ENCODE data around the gene SBF1. TPM values are rescaled to one million over a fixed set of nuclear protein-coding genes. Genes with fewer than 3 reads are reported as not detected.

The SBF1 gene
- total RNA-seq, 1 experiment from 2014 or later: 86.1 TPM

GRCh38 chr22:50506611-50507420 is 32.0 kb upstream of the SBF1 start:
- no peak for DNase-seq (ENCODE audit: low spot score)
- in situ Hi-C loops (cut with HindIII; ENCODE audit: low sequenced_read_pairs): no loop called here

GRCh38 chr22:50505776-50506610 is 31.2 kb upstream of the SBF1 start:
- in situ Hi-C loops (cut with HindIII; ENCODE audit: low sequenced_read_pairs): no loop called here
- no peak for DNase-seq (ENCODE audit: low spot score)

GRCh38 chr22:50505276-50505775 is 30.5 kb upstream of the SBF1 start:
- in situ Hi-C loops (cut with HindIII; ENCODE audit: low sequenced_read_pairs): no loop called here
- no peak for DNase-seq (ENCODE audit: low spot score)

- in situ Hi-C loops (cut with HindIII; ENCODE audit: low sequenced_read_pairs): no loop called here
- DNase-seq (ENCODE audit: low spot score): no peak
Measured at GRCh38 chr22:50504369-50505211, 29.8 kb upstream of the SBF1 start.

GRCh38 chr22:50503475-50504145 is 28.8 kb upstream of the SBF1 start:
- in situ Hi-C loops (cut with HindIII; ENCODE audit: low sequenced_read_pairs): no loop called here
- no peak for DNase-seq (ENCODE audit: low spot score)

GRCh38 chr22:50502628-50503474 is 28.0 kb upstream of the SBF1 start:
- in situ Hi-C loops (cut with HindIII; ENCODE audit: low sequenced_read_pairs): no loop called here
- DNase-seq (ENCODE audit: low spot score): no peak

GRCh38 chr22:50502096-50502495 is 27.3 kb upstream of the SBF1 start:
- no peak for DNase-seq (ENCODE audit: low spot score)
- in situ Hi-C loops (cut with HindIII; ENCODE audit: low sequenced_read_pairs): no loop called here

GRCh38 chr22:50500452-50500851 is 25.6 kb upstream of the SBF1 start:
- in situ Hi-C loops (cut with HindIII; ENCODE audit: low sequenced_read_pairs): no loop called here
- no peak for DNase-seq (ENCODE audit: low spot score)

- in situ Hi-C loops (cut with HindIII; ENCODE audit: low sequenced_read_pairs): loop anchor here (10.0 kb wide), 1 partner anchor 76 kb away; the partner anchor contains the start of gene CPT1B
- peak; percentile 86 for DNase-seq (ENCODE audit: low spot score)
Measured at GRCh38 chr22:50498322-50498890, 23.6 kb upstream of the SBF1 start.

- DNase-seq (ENCODE audit: low spot score): no peak
- in situ Hi-C loops (cut with HindIII; ENCODE audit: low sequenced_read_pairs): loop anchor here (10.0 kb wide), 1 partner anchor 78 kb away; the partner anchor contains the start of gene CPT1B
Measured at GRCh38 chr22:50497093-50497492, 22.3 kb upstream of the SBF1 start.

GRCh38 chr22:50490531-50491308 is 15.9 kb upstream of the SBF1 start:
- no peak for DNase-seq (ENCODE audit: low spot score)
- in situ Hi-C loops (cut with HindIII; ENCODE audit: low sequenced_read_pairs): loop anchor here (10.0 kb wide), 1 partner anchor 84 kb away; the partner anchor contains the start of gene CPT1B

GRCh38 chr22:50489363-50490243 is 14.8 kb upstream of the SBF1 start:
- in situ Hi-C loops (cut with HindIII; ENCODE audit: low sequenced_read_pairs): loop anchor here (10.0 kb wide), 1 partner anchor 85 kb away; the partner anchor contains the start of gene CPT1B
- DNase-seq (ENCODE audit: low spot score): no peak

GRCh38 chr22:50488886-50489285 is 14.1 kb upstream of the SBF1 start:
- in situ Hi-C loops (cut with HindIII; ENCODE audit: low sequenced_read_pairs): no loop called here

GRCh38 chr22:50488006-50488677 is 13.3 kb upstream of the SBF1 start:
- in situ Hi-C loops (cut with HindIII; ENCODE audit: low sequenced_read_pairs): no loop called here
- no peak for DNase-seq (ENCODE audit: low spot score)

More at GRCh38 chr22:50488886-50489285, 14.1 kb upstream of the SBF1 start:
- no peak for DNase-seq (ENCODE audit: low spot score)
